ENCODE measurements around the gene FAM24A.
"Not testable (repeated sequence)": the region's sequence is repeated elsewhere in the genome, so short reads cannot be mapped to it uniquely, and the experiment has no call there.

FAM24A gene

GRCh38 chr10:122884166-122884565 lies 26.2 kb upstream of the FAM24A start:
- H3K4me3 ChIP-seq (ENCODE audit: low read length), result no peak overlapping the region
- no peak for DNase-seq (ENCODE audit: low read depth)
- no peak for TF ChIP-seq CTCF (conservative IDR thresholded peaks at IDR 0.05; ENCODE audit: low read length)

DNA sequence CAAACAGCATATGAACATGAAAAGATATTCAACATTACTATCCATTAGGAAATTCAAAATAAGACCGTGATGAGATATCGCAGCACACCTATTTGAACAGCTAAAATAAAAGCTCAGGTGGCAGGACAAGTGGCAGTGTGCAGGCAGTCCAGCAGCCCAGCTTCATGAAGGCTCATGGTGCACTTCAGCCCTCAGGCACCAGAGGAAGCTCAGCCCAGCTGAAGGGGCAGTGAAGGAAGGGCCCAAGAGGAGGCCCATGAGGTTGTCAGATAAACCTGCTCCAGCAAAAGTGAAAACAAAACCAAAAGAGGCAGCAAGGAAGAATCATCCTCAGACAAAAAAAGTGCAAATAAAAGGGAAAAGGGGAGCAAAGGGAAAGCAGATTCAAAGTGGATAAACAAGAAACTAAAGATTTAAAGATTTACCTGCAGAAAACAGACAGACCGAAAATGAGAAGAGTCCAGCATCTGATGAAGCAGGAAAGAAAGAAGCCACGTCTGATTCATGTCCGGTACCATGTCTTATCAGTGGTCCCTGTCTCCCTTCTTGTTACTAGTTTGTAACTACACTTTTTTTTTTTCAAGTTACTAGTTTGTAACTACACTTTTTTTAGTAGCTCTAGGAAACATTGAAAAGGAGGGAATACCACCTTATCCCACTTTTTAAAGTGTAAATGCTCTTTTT lies 16.0 kb upstream of the FAM24A start:
- H3K4me3 ChIP-seq (ENCODE audit: low read length), result no peak overlapping the region
- TF ChIP-seq CTCF (conservative IDR thresholded peaks at IDR 0.05; ENCODE audit: low read length), result no peak
- DNase-seq (ENCODE audit: low read depth), result no peak

GRCh38 chr10:122903861-122904260 lies 6.5 kb upstream of the FAM24A start:
- H3K4me3 ChIP-seq (ENCODE audit: low read length); DNase-seq (ENCODE audit: low read depth): not testable (repeated sequence)

GRCh38 chr10:122911889-122912484 lies 1.6 kb downstream of the FAM24A start:
- DNase-seq (ENCODE audit: low read depth), result peak; percentile 28
- TF ChIP-seq CTCF (conservative IDR thresholded peaks at IDR 0.05; ENCODE audit: low read length), result no peak
- H3K4me3 ChIP-seq (ENCODE audit: low read length), result no peak overlapping the region

DNA sequence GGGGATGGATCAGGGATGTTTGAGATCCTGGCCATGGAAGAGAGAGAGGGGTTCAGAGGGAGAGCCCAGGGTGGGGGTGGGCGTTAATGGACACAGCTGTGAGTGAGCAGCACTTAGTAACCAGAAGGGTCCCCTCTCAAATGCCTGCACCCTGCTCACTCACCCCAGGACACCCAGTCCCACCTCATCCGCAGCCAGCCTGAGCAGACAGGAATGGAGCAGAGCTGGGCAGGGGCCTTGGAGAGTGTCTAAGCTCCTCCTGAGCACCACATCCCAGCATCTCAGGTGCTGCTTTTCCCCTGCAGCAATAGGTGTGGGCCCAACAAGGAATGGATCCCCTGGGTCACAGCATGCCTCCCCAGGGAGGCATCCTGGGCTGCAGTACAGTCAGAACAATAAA lies 5.3 kb downstream of the FAM24A start:
- no peak overlapping the region for H3K4me3 ChIP-seq (ENCODE audit: low read length)
- TF ChIP-seq CTCF (conservative IDR thresholded peaks at IDR 0.05; ENCODE audit: low read length), result no peak
- DNase-seq (ENCODE audit: low read depth), result no peak

- TF ChIP-seq CTCF (conservative IDR thresholded peaks at IDR 0.05; ENCODE audit: low read length), result no peak
- DNase-seq (ENCODE audit: low read depth), result no peak
- H3K4me3 ChIP-seq (ENCODE audit: low read length), result no peak overlapping the region
Measured at GRCh38 chr10:122930140-122930539, 19.7 kb downstream of the FAM24A start.

- no peak for DNase-seq (ENCODE audit: low read depth)
- no peak for TF ChIP-seq CTCF (conservative IDR thresholded peaks at IDR 0.05; ENCODE audit: low read length)
Measured at GRCh38 chr10:122931088-122931906, 20.9 kb downstream of the FAM24A start.

More at GRCh38 chr10:122931088-122931906, 20.9 kb downstream of the FAM24A start:
- no peak overlapping the region for H3K4me3 ChIP-seq (ENCODE audit: low read length)

Data from AG10803 (cell line).